Aorta (tissue), 5 donors: ENCODE measurements around the gene PLEKHM3. TPM values are rescaled to one million over a fixed set of nuclear protein-coding genes. Genes with fewer than 3 reads are reported as not detected.

Experiments used
- ATAC-seq: fragments of 200-7000 bp; cut with Tn5 transposase; one replicate; pipeline ENCODE4 v1.9.1; 2022; ENCODE audit warnings: moderate library complexity; ENCODE audit not compliant: low FRiP score
- DNase-seq, 2 donors: peaks; one replicate each; pipeline ENCODE4 v3.0.0-alpha.2; 2020
- H3K27ac ChIP-seq, 2 donors: one replicate each; pipeline ENCODE4 v1.5.1; 2013; ENCODE audit warnings: low read length in 2 of 2, mild to moderate bottlenecking in 2 of 2, moderate library complexity in 2 of 2, control low read depth in 1 of 2, inconsistent platforms in 1 of 2, low read depth in 1 of 2
- H3K27me3 ChIP-seq, 2 donors: one replicate each; pipeline ENCODE4 v1.6.1; 2013; ENCODE audit warnings: control low read depth in 1 of 2, low read length in 1 of 2, mild to moderate bottlenecking in 1 of 2, moderate library complexity in 1 of 2; ENCODE audit not compliant: insufficient read depth in 2 of 2, control insufficient read depth in 1 of 2
- H3K36me3 ChIP-seq, 2 donors: one replicate each; pipeline ENCODE4 v1.6.1; 2013; ENCODE audit warnings: control low read depth in 1 of 2, low read length in 1 of 2, mild to moderate bottlenecking in 1 of 2; ENCODE audit not compliant: insufficient read depth in 2 of 2, control insufficient read depth in 1 of 2
- H3K4me1 ChIP-seq, 2 donors: one replicate each; pipeline ENCODE4 v1.6.1; 2013; ENCODE audit warnings: low read length in 2 of 2, control low read depth in 1 of 2, mild to moderate bottlenecking in 1 of 2, moderate library complexity in 1 of 2; ENCODE audit not compliant: insufficient read depth in 2 of 2, control insufficient read depth in 1 of 2
- H3K4me3 ChIP-seq, 2 donors: one replicate each; pipeline ENCODE4 v1.5.1; 2013; ENCODE audit warnings: low read length in 2 of 2, control low read depth in 1 of 2, mild to moderate bottlenecking in 1 of 2
- H3K9me3 ChIP-seq: one replicate; pipeline ENCODE4 v1.6.1; 2013; ENCODE audit warnings: mild to moderate bottlenecking, low read length; ENCODE audit not compliant: control insufficient read depth
- WGBS, 2 donors: extraction: QIAGEN DNeasy Blood & Tissue Kit; methylation state at CpG; one replicate each; pipeline ENCODE4 v1.1.7; 2013; 5-methylcytosine and 5-hydroxymethylcytosine counted together
- intact Hi-C, 2 donors: fragments of 100-400 bp; cut with DNase I; formaldehyde crosslinking; loops; one replicate each; pipeline versions ENCODE4 v1.14.2 to v1.15.0; 2022
- polyA plus RNA-seq, 2 donors: library from polyadenylated mRNA; stranded (reverse); fragments of 200-250 nt; gene quantifications; one replicate each; pipeline ENCODE4 v1.2.3, GENCODE V29; 2013
- total RNA-seq, 2 donors: library from RNA; stranded (reverse); fragmentation: NEBNext Ultra II Directional; extraction: Animal tissue kit (Norgen Biotek cat#: 25700); gene quantifications; one replicate each; pipeline ENCODE4 v1.2.1, GENCODE V29; 2021
- donor health status: healthy with polysubstance abuse.
- donor health status: Bipolar disorder and iron deficiency.
- donor health status: DM: no; HTN: no; CAD: no.
- donor health status: DM: no; HTN: no; CAD: no.
- donor health status: DM: yes; HTN: yes; CAD: no.

PLEKHM3 gene
- total and polyA plus RNA-seq, 4 donors, result 2.8 to 18.9 (median 9.3) TPM

DNA sequence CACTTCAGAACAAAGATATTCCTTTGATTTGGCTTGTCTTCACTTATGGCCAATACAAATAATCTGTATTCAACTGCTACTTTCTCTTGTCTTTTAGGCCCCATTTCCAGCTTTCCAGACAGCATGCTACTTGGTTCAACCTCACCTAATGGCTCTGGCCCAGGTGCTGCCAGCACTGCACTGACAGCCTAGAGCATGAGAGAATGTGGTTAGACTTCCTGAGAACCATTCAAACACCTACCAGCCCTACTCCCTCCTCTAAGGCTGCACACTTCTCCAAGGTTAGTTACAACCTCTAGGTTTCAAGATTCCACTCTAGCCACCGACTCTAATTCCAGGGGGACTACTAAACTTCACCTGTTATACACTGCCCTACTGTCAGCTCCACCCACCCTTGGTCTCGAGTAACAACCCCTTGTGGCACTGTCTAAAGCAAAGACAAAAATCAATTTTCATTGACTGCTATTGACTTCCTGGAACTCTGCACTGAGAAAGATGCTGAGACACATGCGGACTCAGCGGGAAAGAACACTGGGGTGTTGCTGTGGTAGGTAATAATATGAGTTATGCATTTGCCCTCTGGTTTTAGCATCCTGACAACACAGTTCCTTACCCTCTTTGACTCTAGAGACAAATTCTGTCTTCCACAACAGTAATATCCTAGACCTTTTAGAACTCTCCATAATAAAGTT is 38.2 kb downstream of the PLEKHM3 start:
- no peak for DNase-seq
- ATAC-seq, result peak; percentile 22
- intact Hi-C loops, result no loop called here
- Histone ChIP-seq H3K27ac (no peak overlapping the region), H3K9me3 (no peaks in the 10 kb centered on the region), H3K4me3 (no peak overlapping the region), H3K27me3 (no peaks in the 10 kb centered on the region), H3K36me3 (no peaks in the 10 kb centered on the region), H3K4me1 (peaks cover 0 to 3% of the 10 kb centered on the region in 2 donors)
- WGBS, 2 donors, result 95 to 97% methylated on average over 4 of the region's 4 CpGs

DNA sequence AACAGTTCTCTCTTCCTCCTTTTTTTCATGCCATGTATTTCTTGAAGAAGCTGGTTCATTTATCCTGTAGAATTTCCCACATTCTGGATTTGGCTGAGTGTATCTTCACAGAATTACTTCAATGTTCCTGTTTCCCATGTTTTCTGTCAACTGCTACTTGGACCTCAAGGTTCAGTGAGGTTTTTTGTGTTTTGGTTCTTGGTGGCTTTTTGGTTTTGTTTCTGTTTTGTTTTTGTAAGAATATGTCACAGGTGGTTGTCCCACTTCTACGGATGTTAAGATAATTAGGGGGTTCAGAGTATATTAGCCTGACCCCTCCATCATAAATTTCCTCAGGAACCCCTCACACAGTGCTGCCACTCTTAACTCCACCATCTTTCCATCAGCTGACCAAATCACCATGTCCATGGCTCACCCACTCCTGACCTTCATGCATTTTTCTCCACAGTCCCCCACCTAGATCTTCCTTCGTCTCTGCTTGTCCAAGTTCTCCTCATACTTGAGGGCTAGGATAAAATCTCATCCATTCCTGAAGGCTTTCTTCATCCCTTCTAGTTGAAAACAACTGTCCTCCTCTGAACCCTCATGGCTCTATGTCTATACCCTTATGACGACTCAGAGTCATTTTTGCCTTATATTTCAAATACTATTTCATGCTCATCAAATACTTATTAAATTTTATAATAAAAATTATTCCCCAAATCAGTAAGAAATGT is 40.4 kb downstream of the PLEKHM3 start:
- intact Hi-C loops, result no loop called here
- Histone ChIP-seq H3K9me3 (no peaks in the 10 kb centered on the region), H3K27me3 (no peaks in the 10 kb centered on the region), H3K27ac (no peak overlapping the region), H3K36me3 (no peaks in the 10 kb centered on the region), H3K4me1 (peaks cover 0 to 3% of the 10 kb centered on the region in 2 donors), H3K4me3 (no peak overlapping the region)
- ATAC-seq (no peak), DNase-seq (no peak)
- 94 to 96% methylated on average over 3 of the region's 3 CpGs for WGBS, 2 donors

DNA sequence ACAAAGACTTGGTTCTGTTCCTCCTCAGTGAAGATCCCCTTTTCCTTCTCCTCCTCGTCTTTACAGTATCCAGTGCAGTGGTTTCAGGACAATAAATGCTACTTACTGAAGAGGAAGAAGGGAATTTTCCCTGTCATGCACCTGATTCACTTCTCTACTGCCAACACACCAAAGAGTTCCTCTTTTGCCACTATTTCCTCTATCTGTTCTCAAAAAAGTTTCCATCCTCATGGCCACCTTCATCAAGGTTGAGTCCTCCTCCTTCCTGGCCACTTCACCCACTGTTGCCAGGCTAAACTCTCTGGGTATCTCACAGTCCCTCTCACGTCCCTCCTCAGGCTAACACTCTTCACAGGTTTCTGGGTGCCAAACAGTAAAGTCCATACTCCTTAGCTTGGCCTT is 41.7 kb downstream of the PLEKHM3 start:
- ATAC-seq (no peak), DNase-seq (no peak)
- Histone ChIP-seq H3K9me3 (no peaks in the 10 kb centered on the region), H3K36me3 (no peaks in the 10 kb centered on the region), H3K4me3 (no peak overlapping the region), H3K27ac (no peak overlapping the region), H3K27me3 (no peaks in the 10 kb centered on the region), H3K4me1 (no peaks in the 10 kb centered on the region)
- WGBS, 2 donors, result 90 to 91% methylated on average over 2 of the region's 2 CpGs
- intact Hi-C loops, result no loop called here

DNA sequence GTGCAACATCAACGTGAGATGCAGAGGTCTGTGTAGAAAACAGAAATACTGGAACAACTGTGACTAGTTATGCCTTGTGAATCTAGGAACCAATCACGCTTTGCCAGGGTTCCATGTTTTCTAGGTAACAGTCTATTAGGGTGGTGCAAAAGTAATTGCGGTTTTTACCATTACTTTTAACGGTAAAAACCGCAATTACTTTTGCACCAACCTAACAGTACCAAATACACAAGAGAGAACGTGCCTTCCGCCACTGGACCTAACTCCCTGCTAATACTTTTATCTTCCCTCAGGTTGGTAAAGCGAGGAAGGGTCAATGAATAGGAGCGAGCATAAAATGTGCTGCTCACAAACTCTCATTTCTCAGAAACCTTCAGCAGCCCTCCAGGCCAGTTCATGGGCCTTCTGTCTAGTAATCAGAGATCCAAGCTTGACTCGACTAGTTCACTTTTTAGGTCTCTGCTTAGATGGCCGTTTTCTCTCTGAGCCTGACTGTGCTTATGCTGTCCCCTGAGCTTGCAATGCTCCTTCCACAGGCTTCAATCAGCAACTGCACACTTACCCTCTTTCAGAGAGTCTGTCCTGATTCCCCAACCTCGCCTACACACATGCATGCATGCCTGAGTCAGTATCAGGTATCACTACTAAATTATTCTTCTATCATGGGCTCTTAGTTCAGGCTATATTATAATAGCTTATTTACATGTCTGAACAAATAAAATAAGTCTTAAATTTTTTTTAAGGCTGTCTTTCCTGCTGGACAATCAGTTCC is 47.0 kb downstream of the PLEKHM3 start:
- 91 to 92% methylated on average over 12 of the region's 12 CpGs for WGBS, 2 donors
- H3K4me1 ChIP-seq, result no peaks in the 10 kb centered on the region
- ATAC-seq (no peak), DNase-seq (no peak)
- no peak overlapping the region for H3K27ac ChIP-seq
- no peaks in the 10 kb centered on the region for H3K36me3 ChIP-seq
- intact Hi-C loops, result loop anchor here in 1 of 2 donors (10.0 kb wide), 1 partner anchor 204 kb away; no protein-coding TSS in a partner anchor
- H3K27me3 ChIP-seq, result no peaks in the 10 kb centered on the region
- H3K9me3 ChIP-seq, result no peaks in the 10 kb centered on the region
- H3K4me3 ChIP-seq, result no peak overlapping the region

DNA sequence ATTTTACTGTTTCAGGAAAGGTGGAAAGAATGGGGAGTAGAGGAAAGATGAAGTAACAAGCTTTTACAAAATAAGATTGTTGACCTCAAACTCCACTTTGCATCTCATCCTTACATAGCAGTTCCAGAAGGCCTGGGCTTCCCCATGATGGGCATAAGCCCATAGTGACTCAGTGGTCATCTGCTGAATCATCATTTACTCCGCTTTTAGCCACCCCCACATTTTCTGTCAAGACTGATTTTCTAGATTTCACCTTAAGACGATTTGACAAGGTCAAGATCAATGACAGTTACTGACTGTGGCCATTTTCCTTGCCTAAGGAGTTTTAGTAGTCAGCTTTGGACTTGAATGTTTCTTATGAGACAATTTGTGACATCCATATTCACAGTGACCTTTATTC is 49.4 kb downstream of the PLEKHM3 start:
- 84 to 90% methylated on average over 2 of the region's 2 CpGs for WGBS, 2 donors
- Histone ChIP-seq H3K4me3 (no peak overlapping the region), H3K27me3 (no peaks in the 10 kb centered on the region), H3K27ac (no peak overlapping the region), H3K4me1 (no peaks in the 10 kb centered on the region), H3K36me3 (no peaks in the 10 kb centered on the region), H3K9me3 (no peaks in the 10 kb centered on the region)
- ATAC-seq (no peak), DNase-seq (no peak)
- intact Hi-C loops, result loop anchor here in 1 of 2 donors (10.0 kb wide), 1 partner anchor 201 kb away; no protein-coding TSS in a partner anchor

DNA sequence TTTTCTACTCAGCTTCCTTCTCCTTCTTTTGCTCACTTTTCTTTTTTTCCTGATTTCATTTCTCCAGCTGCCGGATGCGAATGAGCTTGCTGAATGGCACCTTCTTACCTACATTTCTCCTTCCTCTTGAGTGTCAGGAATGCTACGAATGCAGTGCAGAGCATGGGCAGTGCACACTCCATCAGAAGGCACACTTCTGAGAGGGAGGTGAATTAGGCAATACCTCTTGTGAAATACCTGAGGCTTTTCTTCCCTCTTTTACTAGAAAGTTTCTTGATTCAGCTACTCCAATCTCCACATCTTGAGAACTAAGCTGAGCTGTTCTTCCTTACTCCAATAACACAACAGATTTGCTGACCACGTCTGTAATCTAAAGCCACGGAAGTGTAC is 51.1 kb downstream of the PLEKHM3 start:
- no peak for DNase-seq
- Histone ChIP-seq H3K27me3 (no peaks in the 10 kb centered on the region), H3K27ac (no peak overlapping the region), H3K9me3 (no peaks in the 10 kb centered on the region), H3K36me3 (no peaks in the 10 kb centered on the region), H3K4me3 (no peak overlapping the region), H3K4me1 (no peaks in the 10 kb centered on the region)
- WGBS, 2 donors, result 90 to 91% methylated on average over 5 of the region's 5 CpGs
- ATAC-seq, result no peak
- intact Hi-C loops, result loop anchor here (5.0 to 10.0 kb wide), 3 partner anchors 199 to 227 kb away; partner anchors contain the start of gene FZD5 (in 1 of the 2)

DNA sequence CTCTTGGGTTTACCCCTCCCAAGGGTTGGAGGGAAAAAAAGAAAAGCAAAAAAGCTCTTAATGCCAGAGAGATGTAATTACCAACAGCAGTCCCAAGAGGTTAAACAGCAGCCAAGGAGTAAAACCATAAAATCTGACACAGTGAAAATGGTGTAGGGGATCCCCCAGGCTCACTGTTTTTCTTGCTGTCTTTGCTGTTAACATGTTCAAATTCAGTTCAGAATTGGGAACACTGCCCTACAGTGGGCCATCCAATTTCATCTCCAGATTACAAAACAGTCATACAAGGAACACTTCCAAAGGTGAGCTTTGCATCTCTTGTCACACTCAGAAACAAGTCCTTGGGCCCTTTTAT is 54.5 kb downstream of the PLEKHM3 start:
- intact Hi-C loops, result loop anchor here (5.0 to 10.0 kb wide), 3 partner anchors 196 to 224 kb away; partner anchors contain the start of gene FZD5 (in 1 of the 2)
- Histone ChIP-seq H3K27me3 (no peaks in the 10 kb centered on the region), H3K36me3 (no peaks in the 10 kb centered on the region), H3K4me3 (no peak overlapping the region), H3K9me3 (no peaks in the 10 kb centered on the region), H3K4me1 (peaks cover 0 to 2% of the 10 kb centered on the region in 2 donors), H3K27ac (no peak overlapping the region)
- ATAC-seq, result no peak
- no peak for DNase-seq

DNA sequence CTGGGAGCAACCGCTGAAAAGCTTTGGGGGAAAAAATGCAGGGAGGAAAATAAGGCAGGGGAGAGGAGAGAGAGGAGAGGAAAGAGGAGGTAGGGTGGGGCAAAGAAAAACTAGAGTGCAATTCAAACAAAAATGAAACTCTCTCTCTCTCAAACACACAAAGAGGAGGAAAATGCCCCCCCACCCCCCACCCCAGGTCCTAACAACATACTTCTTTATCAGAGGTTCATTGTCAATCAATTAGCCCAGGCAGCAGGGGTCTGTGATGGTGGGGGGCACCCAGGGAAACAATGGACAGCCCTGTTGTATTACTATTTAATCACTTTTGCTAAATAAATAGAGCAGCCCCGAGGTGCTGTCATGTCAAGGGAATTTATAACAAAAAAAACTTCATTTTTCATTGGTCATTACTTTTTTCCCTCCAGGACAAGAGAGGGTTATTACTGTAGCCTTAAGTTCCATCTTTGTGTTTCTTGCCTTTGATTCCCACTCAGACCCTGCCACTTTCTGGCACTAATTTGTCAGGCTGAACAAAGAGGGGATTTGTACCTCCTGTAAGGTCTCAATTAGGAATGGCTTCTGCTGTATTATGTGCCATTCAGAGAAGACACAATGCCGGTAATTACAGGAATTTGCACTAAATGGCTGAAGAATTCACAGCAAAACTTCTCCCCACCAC is 55.0 kb downstream of the PLEKHM3 start:
- no peaks in the 10 kb centered on the region for H3K36me3 ChIP-seq
- intact Hi-C loops, result loop anchor here (5.0 to 10.0 kb wide), 3 partner anchors 195 to 223 kb away; partner anchors contain the start of gene FZD5 (in 1 of the 2)
- DNase-seq, result no peak
- no peak overlapping the region for H3K4me3 ChIP-seq
- H3K9me3 ChIP-seq, result no peaks in the 10 kb centered on the region
- H3K27me3 ChIP-seq, result no peaks in the 10 kb centered on the region
- WGBS, 2 donors, result 61 to 65% methylated on average over 3 of the region's 3 CpGs
- no peak for ATAC-seq
- H3K4me1 ChIP-seq, result peaks cover 0 to 2% of the 10 kb centered on the region in 2 donors
- no peak overlapping the region for H3K27ac ChIP-seq
